ENCODE results near the gene PAPPA. TPM values are rescaled to one million over a fixed set of nuclear protein-coding genes. Genes with fewer than 3 reads are reported as not detected.

Gene PAPPA
- total RNA-seq, 1 experiment from 2014 or later, result 0.05 TPM

DNA sequence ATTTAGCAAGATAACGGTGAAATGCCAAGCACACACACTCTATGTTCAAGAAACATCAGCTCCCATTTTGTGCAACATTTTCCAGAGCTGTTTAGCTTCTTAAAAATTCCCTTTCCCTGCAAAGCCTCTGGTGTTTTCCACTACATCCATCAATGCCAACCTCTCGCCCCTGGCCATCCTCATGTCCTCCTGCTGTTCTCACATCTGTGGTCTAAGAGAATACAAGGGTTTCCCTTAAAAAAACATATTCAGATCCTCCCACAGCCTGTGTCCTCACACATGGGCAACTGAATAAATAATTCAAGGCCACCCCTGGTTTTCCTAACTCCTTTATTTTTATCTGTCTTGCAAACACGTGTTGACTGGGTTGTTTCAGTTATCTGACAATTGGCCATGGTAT lies 70.3 kb downstream of the PAPPA start:
- intact Hi-C loops (cut with micrococcal nuclease), result no loop called here

GRCh38 chr9:116230051-116230632 lies 76.6 kb downstream of the PAPPA start:
- no peak overlapping the region for H3K9ac ChIP-seq (ENCODE audit: low read length)
- BruUV-seq (replicated peaks), result no TSS peak
- ChIA-PET RAD21 (ENCODE audit: low non-redundant PET in 1 of 2, low total read pairs in 2 of 2, uncharacterized antibody in 2 of 2, unreplicated experiment in 2 of 2) (no interaction called here), POLR2A (no interaction called here), CTCF (no interaction called here)
- H2AFZ ChIP-seq (ENCODE audit: low read depth, low read length, poor library complexity, severe bottlenecking), result no peak overlapping the region
- H3K79me2 ChIP-seq (ENCODE audit: insufficient read depth, low read length), result no peaks in the 10 kb centered on the region
- H3K9me3 ChIP-seq (ENCODE audit: control insufficient read depth in 1 of 2, insufficient read depth in 1 of 2, low read depth in 1 of 2, low read length in 2 of 2), result no peaks in the 10 kb centered on the region
- ATAC-seq (no peak), DNase-seq (ENCODE audit: low read depth, low spot score) (no peak)
- no peaks in the 10 kb centered on the region for H3K36me3 ChIP-seq (ENCODE audit: control insufficient read depth in 1 of 2, insufficient read depth in 2 of 2, low read length in 2 of 2)
- intact Hi-C loops (cut with micrococcal nuclease), result no loop called here
- H3K27ac ChIP-seq (ENCODE audit: low read depth, low read length), result no peak overlapping the region
- no peak overlapping the region for H3K4me3 ChIP-seq (replicated peaks in 1 of 2; ENCODE audit: low read depth in 1 of 2, low read length in 2 of 2)
- H3K4me1 ChIP-seq (ENCODE audit: control insufficient read depth in 1 of 2, insufficient read depth in 2 of 2, low read length in 2 of 2), result no peaks in the 10 kb centered on the region
- no peak overlapping the region for H3K4me2 ChIP-seq (ENCODE audit: low read length)
- H4K20me1 ChIP-seq (ENCODE audit: insufficient read depth), result no peaks in the 10 kb centered on the region
- H3K27me3 ChIP-seq (ENCODE audit: insufficient read depth, low read length), result peaks cover 37% of the 10 kb centered on the region
- no peaks in the 10 kb centered on the region for H3K9me2 ChIP-seq (ENCODE audit: insufficient read depth)
- TF ChIP-seq, protein P1, sequence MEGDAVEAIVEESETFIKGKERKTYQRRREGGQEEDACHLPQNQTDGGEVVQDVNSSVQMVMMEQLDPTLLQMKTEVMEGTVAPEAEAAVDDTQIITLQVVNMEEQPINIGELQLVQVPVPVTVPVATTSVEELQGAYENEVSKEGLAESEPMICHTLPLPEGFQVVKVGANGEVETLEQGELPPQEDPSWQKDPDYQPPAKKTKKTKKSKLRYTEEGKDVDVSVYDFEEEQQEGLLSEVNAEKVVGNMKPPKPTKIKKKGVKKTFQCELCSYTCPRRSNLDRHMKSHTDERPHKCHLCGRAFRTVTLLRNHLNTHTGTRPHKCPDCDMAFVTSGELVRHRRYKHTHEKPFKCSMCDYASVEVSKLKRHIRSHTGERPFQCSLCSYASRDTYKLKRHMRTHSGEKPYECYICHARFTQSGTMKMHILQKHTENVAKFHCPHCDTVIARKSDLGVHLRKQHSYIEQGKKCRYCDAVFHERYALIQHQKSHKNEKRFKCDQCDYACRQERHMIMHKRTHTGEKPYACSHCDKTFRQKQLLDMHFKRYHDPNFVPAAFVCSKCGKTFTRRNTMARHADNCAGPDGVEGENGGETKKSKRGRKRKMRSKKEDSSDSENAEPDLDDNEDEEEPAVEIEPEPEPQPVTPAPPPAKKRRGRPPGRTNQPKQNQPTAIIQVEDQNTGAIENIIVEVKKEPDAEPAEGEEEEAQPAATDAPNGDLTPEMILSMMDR (IDR thresholded peaks at IDR 0.05 in 2 of 3, conservative IDR thresholded peaks at IDR 0.05 in 1 of 3; ENCODE audit: borderline replicate concordance in 1 of 3, insufficient read depth in 1 of 3, low read depth in 2 of 3, low read length in 2 of 3), result no peak
- TF ChIP-seq EGR1 (IDR thresholded peaks at IDR 0.05; ENCODE audit: low read depth) (no peak), RAD21 (IDR thresholded peaks at IDR 0.05; ENCODE audit: low read depth) (no peak), CBX3 (IDR thresholded peaks at IDR 0.05; ENCODE audit: low read depth) (no peak), CEBPB (IDR thresholded peaks at IDR 0.05; ENCODE audit: low read depth) (no peak), ZFX (IDR thresholded peaks at IDR 0.05) (no peak), EZH2 (IDR thresholded peaks at IDR 0.05) (no peak), SRF (IDR thresholded peaks at IDR 0.05; ENCODE audit: low read depth) (no peak), ZBTB33 (IDR thresholded peaks at IDR 0.05; ENCODE audit: extremely low read depth, insufficient replicate concordance, low read length) (no peak), FOSL1 (IDR thresholded peaks at IDR 0.05; ENCODE audit: low read depth) (no peak), ELF1 (IDR thresholded peaks at IDR 0.05; ENCODE audit: borderline replicate concordance, low read depth) (no peak), JUND (IDR thresholded peaks at IDR 0.05) (no peak), POLR2A (IDR thresholded peaks at IDR 0.05; ENCODE audit: borderline replicate concordance, extremely low read depth, insufficient read depth, insufficient read length) (no peak), EZH2phosphoT487 (IDR thresholded peaks at IDR 0.05; ENCODE audit: borderline replicate concordance) (no peak)
- TF ChIP-seq, protein P2, sequence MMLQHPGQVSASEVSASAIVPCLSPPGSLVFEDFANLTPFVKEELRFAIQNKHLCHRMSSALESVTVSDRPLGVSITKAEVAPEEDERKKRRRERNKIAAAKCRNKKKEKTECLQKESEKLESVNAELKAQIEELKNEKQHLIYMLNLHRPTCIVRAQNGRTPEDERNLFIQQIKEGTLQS (IDR thresholded peaks at IDR 0.05), result no peak

More for the DNA sequence above, 70.3 kb downstream of the PAPPA start:
- Histone ChIP-seq H3K36me3 (ENCODE audit: control insufficient read depth in 1 of 2, insufficient read depth in 2 of 2, low read length in 2 of 2) (no peaks in the 10 kb centered on the region), H3K79me2 (ENCODE audit: insufficient read depth, low read length) (no peaks in the 10 kb centered on the region), H3K4me2 (ENCODE audit: low read length) (no peak overlapping the region), H3K27me3 (ENCODE audit: insufficient read depth, low read length) (peaks cover 17% of the 10 kb centered on the region; the same call in 1 of the 2 replicates), H4K20me1 (ENCODE audit: insufficient read depth) (no peaks in the 10 kb centered on the region), H3K27ac (ENCODE audit: low read depth, low read length) (no peak overlapping the region), H3K9me3 (ENCODE audit: control insufficient read depth in 1 of 2, insufficient read depth in 1 of 2, low read depth in 1 of 2, low read length in 2 of 2) (no peaks in the 10 kb centered on the region), H3K9ac (ENCODE audit: low read length) (no peak overlapping the region), H3K4me1 (ENCODE audit: control insufficient read depth in 1 of 2, insufficient read depth in 2 of 2, low read length in 2 of 2) (no peaks in the 10 kb centered on the region), H2AFZ (ENCODE audit: low read depth, low read length, poor library complexity, severe bottlenecking) (no peak overlapping the region), H3K4me3 (replicated peaks in 1 of 2; ENCODE audit: low read depth in 1 of 2, low read length in 2 of 2) (no peak overlapping the region), H3K9me2 (ENCODE audit: insufficient read depth) (no peaks in the 10 kb centered on the region)
- DNase-seq (ENCODE audit: low read depth, low spot score) (no peak), ATAC-seq (no peak)
- POLR2A ChIA-PET, result no interaction called here
- TF ChIP-seq SIN3A (IDR thresholded peaks at IDR 0.05; ENCODE audit: low read depth) (no peak), RAD21 (IDR thresholded peaks at IDR 0.05; ENCODE audit: low read depth) (no peak), JUND (IDR thresholded peaks at IDR 0.05) (no peak), EZH2 (IDR thresholded peaks at IDR 0.05) (no peak), EGR1 (IDR thresholded peaks at IDR 0.05; ENCODE audit: low read depth) (no peak)
- RAD21 ChIA-PET (ENCODE audit: low non-redundant PET in 1 of 2, low total read pairs in 2 of 2, uncharacterized antibody in 2 of 2, unreplicated experiment in 2 of 2), result no interaction called here
- BruUV-seq (replicated peaks), result no TSS peak
- CTCF ChIA-PET, result no interaction called here
